ENCODE data around the gene BIN1. TPM values are rescaled to one million over a fixed set of nuclear protein-coding genes. Genes with fewer than 3 reads are reported as not detected.

BIN1 gene
- total and polyA plus RNA-seq, 12 donors, result 62.1 to 207 (median 125) TPM

DNA sequence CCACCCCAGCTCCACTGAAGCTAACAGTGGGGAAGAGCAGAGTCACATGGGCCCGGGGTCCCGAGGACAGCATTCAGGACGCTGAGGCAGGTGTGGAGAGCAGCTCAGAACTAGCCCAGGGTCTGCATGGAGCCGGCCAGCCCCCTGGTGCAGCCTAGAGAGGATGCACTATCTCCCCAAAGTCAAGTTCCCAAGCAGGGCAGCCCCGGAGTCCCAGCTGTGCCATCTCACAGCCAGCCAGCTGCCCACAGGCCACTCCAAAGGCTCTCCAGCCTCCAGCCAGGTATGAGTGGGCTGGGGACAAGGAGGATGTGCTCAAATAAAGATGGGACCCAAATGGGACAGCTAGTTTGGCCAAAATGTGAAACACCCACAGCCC is 41.0 kb downstream of the BIN1 start:
- Histone ChIP-seq H3K27ac (peak overlapping the region in 3 of 5 donors; percentile 85 to 87 (median 85)), H3K9me3 (replicated peaks in 1 of 3) (no peaks in the 10 kb centered on the region), H3K36me3 (replicated peaks in 1 of 2) (peaks cover 0 to 37% of the 10 kb centered on the region in 2 donors), H3K4me1 (replicated peaks in 1 of 2) (peaks cover 30 to 42% of the 10 kb centered on the region in 2 donors), H3K27me3 (no peaks in the 10 kb centered on the region), H3K4me3 (no peak overlapping the region)
- no peak for DNase-seq
- 91 to 100% (median 94%) methylated on average over 3 to 5 of the region's 5 CpGs for WGBS, 4 donors
- intact Hi-C loops (cut with DNase I), result loop anchor here (5.0 to 10.0 kb wide), 3 partner anchors 36 to 229 kb away; partner anchors contain the start of genes BIN1 (in 1 of the 2) and ERCC3 (in 1 of the 2)
- TF ChIP-seq POLR2A (IDR thresholded peaks at IDR 0.05) (no peak), CTCF (IDR thresholded peaks at IDR 0.05) (no peak)

GRCh38 chr2:127065299-127065939 is 41.5 kb downstream of the BIN1 start:
- 87 to 93% (median 88%) methylated on average over 9 to 13 of the region's 13 CpGs for WGBS, 4 donors
- TF ChIP-seq POLR2A (IDR thresholded peaks at IDR 0.05), result no peak
- peak in 1 of 6 experiments; percentile 1 for TF ChIP-seq CTCF (IDR thresholded peaks at IDR 0.05)
- no peaks in the 10 kb centered on the region for H3K9me3 ChIP-seq (replicated peaks in 1 of 3)
- H3K27ac ChIP-seq, result peak overlapping the region; percentile 6 to 87 (median 85)
- no peak for DNase-seq
- peaks cover 0 to 42% of the 10 kb centered on the region in 2 donors for H3K36me3 ChIP-seq (replicated peaks in 1 of 2)
- no peak overlapping the region for H3K4me3 ChIP-seq
- intact Hi-C loops (cut with DNase I), result loop anchor here (5.0 to 10.0 kb wide), 3 partner anchors 37 to 229 kb away; partner anchors contain the start of genes BIN1 (in 1 of the 2) and ERCC3 (in 1 of the 2)
- H3K27me3 ChIP-seq, result no peaks in the 10 kb centered on the region
- H3K4me1 ChIP-seq (replicated peaks in 1 of 2), result peaks cover 30 to 39% of the 10 kb centered on the region in 2 donors

GRCh38 chr2:127064642-127065250 is 42.2 kb downstream of the BIN1 start:
- Histone ChIP-seq H3K36me3 (replicated peaks in 1 of 2) (peaks cover 0 to 42% of the 10 kb centered on the region in 2 donors), H3K27ac (peak overlapping the region; percentile 6 to 87 (median 85)), H3K4me3 (no peak overlapping the region), H3K9me3 (replicated peaks in 1 of 3) (no peaks in the 10 kb centered on the region), H3K4me1 (replicated peaks in 1 of 2) (peaks cover 30 to 39% of the 10 kb centered on the region in 2 donors), H3K27me3 (no peaks in the 10 kb centered on the region)
- peak in 4 of 6 experiments; percentile 7 to 16 (median 8) for TF ChIP-seq CTCF (IDR thresholded peaks at IDR 0.05)
- TF ChIP-seq POLR2A (IDR thresholded peaks at IDR 0.05), result peak in 1 of 2 donors; percentile 75
- peak; percentile 92 to 98 (median 97) for DNase-seq
- WGBS, 4 donors, result 7 to 37% (median 8%) methylated on average over 3 to 17 of the region's 17 CpGs
- intact Hi-C loops (cut with DNase I), result loop anchor here (5.0 to 10.0 kb wide), 3 partner anchors 38 to 230 kb away; partner anchors contain the start of genes BIN1 (in 1 of the 2) and ERCC3 (in 1 of the 2)
